ENCODE measurements around the gene CCNG1.
A peak's percentile ranks its signal among the peaks of the same experiment; 100 is the strongest.

The CCNG1 gene

DNA sequence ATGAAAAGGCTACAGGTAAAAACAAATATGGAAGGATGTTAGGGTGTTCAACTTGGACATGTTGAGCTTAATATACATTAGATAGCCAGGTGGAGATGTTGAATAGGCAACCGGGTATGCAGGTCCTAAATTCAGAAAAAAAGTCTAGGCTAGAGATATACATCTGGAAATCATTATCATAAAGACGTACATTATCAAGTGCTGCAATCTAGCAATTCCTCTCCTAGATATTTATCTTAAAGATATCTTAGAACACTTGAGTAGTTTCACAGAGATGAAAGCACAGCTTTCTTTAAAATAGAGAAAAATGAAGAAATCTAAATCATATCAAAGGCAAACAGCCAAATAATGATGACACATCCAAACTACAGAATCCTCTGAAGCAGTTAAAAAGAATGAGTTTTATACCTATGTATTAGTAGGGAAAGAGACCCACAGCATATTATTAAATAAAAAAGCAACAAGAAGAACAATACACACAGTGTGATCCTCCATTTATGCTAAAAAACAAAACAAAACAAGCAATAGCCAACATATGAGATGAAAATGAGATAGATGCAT, 18.7 kb downstream of the CCNG1 start:
- DNase-seq (ENCODE audit: low spot score) = no peak
- TF ChIP-seq, protein P1, sequence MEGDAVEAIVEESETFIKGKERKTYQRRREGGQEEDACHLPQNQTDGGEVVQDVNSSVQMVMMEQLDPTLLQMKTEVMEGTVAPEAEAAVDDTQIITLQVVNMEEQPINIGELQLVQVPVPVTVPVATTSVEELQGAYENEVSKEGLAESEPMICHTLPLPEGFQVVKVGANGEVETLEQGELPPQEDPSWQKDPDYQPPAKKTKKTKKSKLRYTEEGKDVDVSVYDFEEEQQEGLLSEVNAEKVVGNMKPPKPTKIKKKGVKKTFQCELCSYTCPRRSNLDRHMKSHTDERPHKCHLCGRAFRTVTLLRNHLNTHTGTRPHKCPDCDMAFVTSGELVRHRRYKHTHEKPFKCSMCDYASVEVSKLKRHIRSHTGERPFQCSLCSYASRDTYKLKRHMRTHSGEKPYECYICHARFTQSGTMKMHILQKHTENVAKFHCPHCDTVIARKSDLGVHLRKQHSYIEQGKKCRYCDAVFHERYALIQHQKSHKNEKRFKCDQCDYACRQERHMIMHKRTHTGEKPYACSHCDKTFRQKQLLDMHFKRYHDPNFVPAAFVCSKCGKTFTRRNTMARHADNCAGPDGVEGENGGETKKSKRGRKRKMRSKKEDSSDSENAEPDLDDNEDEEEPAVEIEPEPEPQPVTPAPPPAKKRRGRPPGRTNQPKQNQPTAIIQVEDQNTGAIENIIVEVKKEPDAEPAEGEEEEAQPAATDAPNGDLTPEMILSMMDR (IDR thresholded peaks at IDR 0.05; ENCODE audit: extremely low read depth, missing control alignments) = no peak

DNA sequence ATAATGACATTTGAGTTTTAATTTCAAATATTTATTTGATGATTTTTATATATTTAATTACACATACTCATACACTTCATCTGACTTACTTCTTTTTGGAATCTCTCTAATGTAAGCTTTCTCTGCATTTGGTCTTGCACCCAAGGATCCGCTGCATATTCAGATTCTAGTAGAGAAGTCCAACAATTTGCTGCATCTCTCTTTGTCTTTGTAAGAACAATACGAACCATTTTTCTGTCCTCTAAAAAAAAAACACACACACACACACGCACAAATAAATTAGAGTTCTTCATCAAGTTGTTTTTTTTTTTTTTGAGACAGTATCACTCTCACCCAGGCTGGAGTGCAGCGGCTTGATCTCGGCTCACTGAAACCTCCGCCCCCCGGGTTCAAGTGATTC, 19.4 kb downstream of the CCNG1 start:
- no peak for DNase-seq (ENCODE audit: low spot score)
- TF ChIP-seq, protein P1 (IDR thresholded peaks at IDR 0.05; ENCODE audit: extremely low read depth, missing control alignments) = no peak

DNA sequence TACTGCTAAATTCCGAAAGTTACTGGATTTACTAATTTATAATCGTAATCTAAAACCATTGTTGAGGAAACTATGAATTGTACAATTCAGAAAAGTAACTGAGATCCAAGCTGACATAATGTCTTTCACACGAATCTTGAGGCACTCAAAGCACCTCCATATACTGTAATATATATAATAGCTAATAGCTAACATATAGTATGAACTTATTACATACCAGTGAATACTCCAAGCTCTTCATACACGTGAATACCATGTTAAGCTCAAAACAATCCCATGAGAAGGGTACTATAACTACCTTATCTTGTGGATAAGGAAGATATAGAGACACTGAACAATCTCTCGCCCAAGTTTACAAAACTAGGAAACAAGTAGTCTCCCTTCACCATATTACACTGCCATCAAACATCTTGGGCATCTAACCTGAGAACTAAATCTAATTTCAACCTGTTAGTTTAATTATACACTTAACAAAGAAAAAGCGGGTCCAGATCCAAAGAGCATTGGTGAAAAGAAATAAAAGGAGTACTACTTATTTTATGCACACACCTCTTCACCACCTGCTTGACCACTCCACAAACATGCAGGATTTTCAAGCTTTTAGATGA, 21.5 kb downstream of the CCNG1 start:
- no peak for DNase-seq (ENCODE audit: low spot score)
- TF ChIP-seq, protein P1 (IDR thresholded peaks at IDR 0.05; ENCODE audit: extremely low read depth, missing control alignments) = no peak

DNA sequence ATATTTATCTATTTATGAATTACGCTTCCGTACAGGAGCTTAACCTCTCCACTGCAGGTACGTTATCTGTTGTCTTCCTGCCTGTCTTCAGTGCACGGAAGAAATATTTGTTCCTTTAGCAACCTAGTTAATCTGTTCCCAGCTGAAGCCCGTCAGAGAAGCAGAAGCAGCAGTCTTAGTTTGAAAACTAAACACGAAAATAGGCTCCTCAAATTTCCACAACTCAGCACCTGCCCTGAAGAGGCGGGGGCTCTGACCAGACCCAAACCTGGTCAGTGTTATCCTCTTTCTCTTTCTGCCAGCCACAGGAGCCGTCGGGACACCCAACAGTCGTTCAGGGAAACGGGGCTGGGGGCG, 22.0 kb downstream of the CCNG1 start:
- no peak for DNase-seq (ENCODE audit: low spot score)

DNA sequence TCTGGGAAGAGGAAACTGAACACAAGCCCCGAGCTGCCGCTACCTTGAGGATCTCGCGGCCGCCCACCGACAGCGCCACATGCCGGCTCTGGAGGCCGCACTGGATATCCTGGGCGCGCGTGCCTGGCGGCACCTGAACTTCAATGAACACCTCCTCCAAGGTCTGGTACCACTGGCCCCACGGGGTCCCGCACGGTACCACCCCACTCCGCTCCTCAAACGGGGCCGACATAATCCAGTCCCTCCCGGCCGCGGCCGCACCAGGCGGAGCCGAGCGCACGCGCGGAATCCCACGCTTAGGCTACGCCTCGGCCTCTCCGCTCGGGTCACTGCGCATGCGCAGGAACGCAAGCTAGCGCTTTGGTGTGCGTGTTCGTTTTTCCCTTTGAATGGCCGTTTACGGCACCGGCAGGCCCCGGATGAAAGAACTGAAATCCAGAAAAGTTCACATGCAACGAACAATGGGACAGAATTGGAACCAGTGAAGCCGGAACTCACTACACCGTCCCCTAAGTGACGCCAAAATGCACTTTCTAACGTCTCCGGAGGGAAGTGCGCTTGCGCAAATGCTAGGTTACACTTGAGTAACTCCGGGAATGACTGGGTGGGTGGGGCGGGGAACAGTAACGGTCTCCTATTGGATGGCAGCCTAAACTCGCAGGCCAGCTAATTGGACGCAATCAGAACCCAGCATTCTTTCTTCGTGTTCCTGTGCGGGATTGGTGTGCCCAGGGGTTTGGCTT, 22.6 kb downstream of the CCNG1 start, which contains the start of gene NUDCD2:
Gene NUDCD2, minus strand, starts transcription at position 284 of the 743 bp plus-strand sequence. Its CDS starts 52 bp downstream, at position 232.
- DNase-seq (ENCODE audit: low spot score) = peak; percentile 86
- TF ChIP-seq, protein P1 (IDR thresholded peaks at IDR 0.05; ENCODE audit: extremely low read depth, missing control alignments) = peak; percentile 9

More for the DNA sequence above, 22.0 kb downstream of the CCNG1 start:
- TF ChIP-seq, protein P1 (IDR thresholded peaks at IDR 0.05; ENCODE audit: extremely low read depth, missing control alignments) = no peak

DNA sequence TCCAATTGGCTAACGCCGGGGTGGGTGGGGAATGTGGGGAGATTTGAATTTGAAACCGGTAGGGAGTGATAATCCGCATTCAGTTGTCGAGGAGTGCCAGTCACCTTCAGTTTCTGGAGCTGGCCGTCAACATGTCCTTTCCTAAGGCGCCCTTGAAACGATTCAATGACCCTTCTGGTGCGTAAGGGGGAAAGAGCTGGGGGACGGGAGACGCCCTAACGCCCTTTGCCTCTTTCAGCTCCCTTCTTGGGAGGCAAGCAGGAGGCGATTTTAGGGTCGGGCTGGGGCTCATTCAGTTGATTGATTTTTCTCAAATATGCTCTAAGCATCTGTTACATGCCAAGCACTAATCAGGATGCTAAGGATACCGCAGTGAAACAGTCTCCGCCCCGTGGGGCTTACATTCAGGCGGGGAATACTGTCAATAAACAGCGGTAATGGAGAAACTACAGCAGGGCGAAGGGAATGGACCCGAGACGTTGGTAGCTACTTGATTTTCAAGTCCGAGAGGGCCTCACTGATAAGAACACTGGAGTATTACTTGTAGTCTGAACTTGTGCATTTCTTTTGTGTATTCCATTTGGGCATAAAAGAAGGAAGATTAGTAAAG, 23.3 kb downstream of the CCNG1 start, which contains the start of gene HMMR:
Gene HMMR, plus strand, starts transcription at position 71 of the 610 bp plus-strand sequence. Its CDS starts 61 bp downstream, at position 132.
- no peak for DNase-seq (ENCODE audit: low spot score)
- TF ChIP-seq, protein P1 (IDR thresholded peaks at IDR 0.05; ENCODE audit: extremely low read depth, missing control alignments) = no peak

DNA sequence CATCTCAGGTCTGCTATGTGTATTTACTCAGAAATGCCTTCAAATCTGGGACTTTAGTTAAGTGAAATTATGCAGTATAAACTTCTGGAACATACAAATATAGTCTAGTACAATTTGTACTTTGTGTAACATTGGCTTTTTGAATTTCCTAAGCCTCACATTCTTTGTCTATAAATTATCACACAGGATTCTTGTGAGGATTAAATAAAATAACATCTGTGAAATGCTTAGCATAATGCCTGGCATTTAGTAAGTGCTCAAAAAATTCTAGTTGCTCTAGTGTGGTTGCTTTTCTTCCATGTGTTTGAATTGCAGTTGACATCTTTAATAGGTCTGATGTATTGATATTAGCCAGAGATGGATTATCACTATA, 25.7 kb downstream of the CCNG1 start:
- DNase-seq (ENCODE audit: low spot score) = no peak
- TF ChIP-seq, protein P1 (IDR thresholded peaks at IDR 0.05; ENCODE audit: extremely low read depth, missing control alignments) = no peak

Measured in GM20000 (cell line).